IPS-20b (cell line): ENCODE results near the gene SMIM33.
A peak's percentile ranks its signal among the peaks of the same experiment; 100 is the strongest.
"Not testable (repeated sequence)": the region's sequence is repeated elsewhere in the genome, so short reads cannot be mapped to it uniquely, and the experiment has no call there.

Experiments used
- H3K27ac ChIP-seq: one replicate; pipeline ENCODE4 v1.5.1; 2013; ENCODE audit warnings: low read length
- H3K27me3 ChIP-seq: 2 replicates; pipeline ENCODE4 v1.6.1; 2013; ENCODE audit warnings: mild to moderate bottlenecking, low read length, inconsistent platforms; ENCODE audit not compliant: insufficient read depth
- H3K36me3 ChIP-seq: 2 replicates; pipeline ENCODE4 v1.6.1; 2013; ENCODE audit warnings: low read depth, mild to moderate bottlenecking, inconsistent platforms, low read length, moderate library complexity; ENCODE audit not compliant: insufficient read depth
- H3K4me1 ChIP-seq: 2 replicates; pipeline ENCODE4 v1.6.1; 2013; ENCODE audit warnings: mild to moderate bottlenecking, control low read depth, inconsistent platforms, low read length, moderate library complexity; ENCODE audit not compliant: insufficient read depth
- H3K4me3 ChIP-seq: 2 replicates; pipeline ENCODE4 v1.5.1; 2013; ENCODE audit warnings: mild to moderate bottlenecking, low read length, inconsistent platforms
- H3K9ac ChIP-seq: 2 replicates; pipeline ENCODE4 v1.6.1; 2013; ENCODE audit warnings: low read depth, mild to moderate bottlenecking, inconsistent platforms, low read length, moderate library complexity
- H3K9me3 ChIP-seq: 2 replicates; pipeline ENCODE4 v1.6.1; 2013; ENCODE audit warnings: mild to moderate bottlenecking, low read depth, low read length, inconsistent platforms; ENCODE audit not compliant: insufficient read depth

Gene SMIM33

GRCh38 chr5:139494832-139495231 is 24.0 kb downstream of the SMIM33 start:
- no peak overlapping the region for H3K4me3 ChIP-seq
- no peaks in the 10 kb centered on the region for H3K4me1 ChIP-seq
- no peaks in the 10 kb centered on the region for H3K36me3 ChIP-seq
- H3K27ac ChIP-seq, result no peak overlapping the region
- H3K9me3 ChIP-seq, result no peaks in the 10 kb centered on the region
- H3K27me3 ChIP-seq, result no peaks in the 10 kb centered on the region
- no peak overlapping the region for H3K9ac ChIP-seq

DNA sequence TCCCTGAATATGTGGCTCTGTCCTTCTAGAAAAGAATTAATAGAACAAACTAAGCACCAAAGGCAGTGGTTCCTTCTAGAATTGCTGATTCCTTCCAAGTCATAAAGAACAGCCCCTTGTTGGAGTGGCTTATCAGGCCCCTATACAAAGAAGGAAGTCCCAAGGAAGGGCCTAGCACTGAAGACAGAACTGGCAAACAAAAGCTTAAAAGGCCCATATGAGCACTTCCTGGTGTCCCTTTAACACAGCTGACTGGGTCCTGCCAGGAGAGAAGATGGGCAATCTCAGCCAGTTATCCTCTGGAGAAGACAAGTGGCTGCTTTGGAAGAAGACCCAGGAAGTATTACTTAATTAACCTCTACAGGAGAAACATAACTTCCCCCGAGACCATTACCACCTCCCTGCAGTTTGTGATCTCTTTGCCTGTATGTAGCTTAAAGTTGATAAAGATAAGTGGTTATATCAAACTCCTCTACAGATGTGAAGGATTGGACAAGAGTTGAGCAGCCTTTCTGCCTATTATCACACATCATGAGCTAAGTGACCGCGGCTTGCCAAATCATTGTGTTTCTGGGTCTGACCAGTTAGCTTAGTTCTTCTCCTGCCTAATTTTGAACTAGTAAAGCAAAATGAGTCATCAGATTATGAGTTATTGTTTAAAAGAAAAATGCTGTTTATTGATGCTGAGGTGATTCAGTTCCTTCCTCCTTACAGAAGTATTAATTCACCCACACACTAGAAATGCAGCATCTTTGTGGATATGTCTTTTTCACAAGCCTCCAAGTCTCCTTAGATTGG is 25.0 kb downstream of the SMIM33 start:
- Histone ChIP-seq H3K4me1 (no peaks in the 10 kb centered on the region), H3K9ac (no peak overlapping the region), H3K36me3 (no peaks in the 10 kb centered on the region), H3K27me3 (no peaks in the 10 kb centered on the region), H3K9me3 (no peaks in the 10 kb centered on the region), H3K27ac (no peak overlapping the region), H3K4me3 (no peak overlapping the region)

DNA sequence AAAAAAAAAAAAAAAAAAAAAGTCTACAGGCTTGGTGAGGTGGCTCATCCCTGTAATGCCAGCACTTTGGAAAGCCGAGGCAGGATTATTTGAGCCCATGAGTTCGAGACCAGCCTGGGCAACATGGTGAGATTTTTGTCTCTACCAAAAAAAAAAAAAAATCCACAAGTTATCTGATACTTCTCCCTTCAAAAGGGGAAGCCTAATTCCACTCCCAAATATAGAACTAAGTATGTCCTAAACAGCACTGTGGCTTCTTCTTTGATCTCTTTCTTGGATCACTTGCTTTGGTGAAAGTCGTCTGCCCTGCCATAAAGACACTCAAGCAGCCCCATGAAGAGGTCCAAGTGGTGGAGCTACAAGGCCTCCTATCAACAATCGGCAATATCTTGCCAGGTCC is 30.6 kb downstream of the SMIM33 start:
- no peaks in the 10 kb centered on the region for H3K36me3 ChIP-seq
- no peak overlapping the region for H3K4me3 ChIP-seq
- no peaks in the 10 kb centered on the region for H3K27me3 ChIP-seq
- H3K9me3 ChIP-seq, result peaks cover 4% of the 10 kb centered on the region
- no peak overlapping the region for H3K27ac ChIP-seq
- no peak overlapping the region for H3K9ac ChIP-seq
- H3K4me1 ChIP-seq, result peaks cover 10% of the 10 kb centered on the region; the same call in 1 of the 2 replicates

GRCh38 chr5:139503036-139503817 is 32.4 kb downstream of the SMIM33 start:
- H3K27me3 ChIP-seq, H3K4me1 ChIP-seq, H3K9me3 ChIP-seq, H3K36me3 ChIP-seq, H3K9ac ChIP-seq, H3K27ac ChIP-seq: not testable (repeated sequence)
- peak overlapping the region; percentile 66; the same call in 1 of the 2 replicates for H3K4me3 ChIP-seq

DNA sequence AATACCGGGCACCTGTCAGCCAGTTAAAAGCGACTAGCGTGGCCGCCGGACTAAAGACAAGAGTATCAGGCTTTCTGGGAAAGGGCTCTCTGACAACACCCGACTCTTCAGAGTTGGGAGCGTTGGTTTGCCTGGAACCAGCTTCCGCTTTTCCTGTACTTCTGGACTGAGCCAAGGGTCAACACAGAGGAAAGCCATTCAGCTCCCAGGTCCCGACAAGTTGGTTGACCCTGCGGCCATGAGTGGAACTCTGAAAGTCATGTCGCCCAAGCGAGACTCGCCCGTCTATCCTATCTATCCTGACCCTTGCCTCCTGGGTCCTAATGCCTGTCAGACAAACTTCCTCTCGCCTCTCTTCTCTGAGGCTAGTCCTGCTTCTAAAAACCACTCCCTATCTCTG is 33.1 kb downstream of the SMIM33 start:
- H3K36me3 ChIP-seq, H3K9ac ChIP-seq, H3K4me1 ChIP-seq, H3K27ac ChIP-seq, H3K27me3 ChIP-seq, H3K9me3 ChIP-seq: not testable (repeated sequence)
- H3K4me3 ChIP-seq, result peak overlapping the region; percentile 66; the same call in 1 of the 2 replicates

GRCh38 chr5:139504722-139505121 is 33.9 kb downstream of the SMIM33 start:
- H3K4me3 ChIP-seq, result peak overlapping the region; percentile 66; the same call in 1 of the 2 replicates
- not testable (repeated sequence) for H3K27me3 ChIP-seq, H3K27ac ChIP-seq, H3K36me3 ChIP-seq, H3K4me1 ChIP-seq, H3K9me3 ChIP-seq, H3K9ac ChIP-seq

- H3K27me3 ChIP-seq, result no peaks in the 10 kb centered on the region
- no peaks in the 10 kb centered on the region for H3K9me3 ChIP-seq
- no peaks in the 10 kb centered on the region; the same call in 1 of the 2 replicates for H3K4me1 ChIP-seq
- H3K36me3 ChIP-seq, result no peaks in the 10 kb centered on the region
- H3K4me3 ChIP-seq, result no peak overlapping the region
- H3K27ac ChIP-seq, result no peak overlapping the region
- H3K9ac ChIP-seq, result no peak overlapping the region
Measured at GRCh38 chr5:139512786-139513390, 42.1 kb downstream of the SMIM33 start.

DNA sequence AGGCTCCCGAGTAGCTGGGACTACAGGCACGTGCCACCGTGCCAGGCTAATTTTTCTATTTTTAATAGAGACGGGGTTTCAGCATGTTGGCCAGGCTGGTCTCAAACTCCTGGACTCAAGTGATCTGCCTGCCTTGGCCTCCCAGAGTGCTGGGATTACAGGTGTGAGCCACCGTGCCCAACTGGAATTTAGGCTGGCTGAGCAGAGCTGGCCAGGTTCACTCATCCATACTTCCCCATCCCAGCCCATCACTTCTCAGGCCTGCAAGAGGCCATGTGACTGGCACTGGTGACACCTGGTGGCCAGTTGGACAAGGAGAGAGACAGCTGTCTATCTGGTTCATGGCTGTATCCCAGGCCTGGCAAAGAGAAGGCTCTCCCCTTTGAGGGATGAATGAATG is 42.6 kb downstream of the SMIM33 start:
- H3K4me3 ChIP-seq, H3K27ac ChIP-seq, H3K9ac ChIP-seq, H3K36me3 ChIP-seq, H3K27me3 ChIP-seq, H3K9me3 ChIP-seq, H3K4me1 ChIP-seq: not testable (repeated sequence)

DNA sequence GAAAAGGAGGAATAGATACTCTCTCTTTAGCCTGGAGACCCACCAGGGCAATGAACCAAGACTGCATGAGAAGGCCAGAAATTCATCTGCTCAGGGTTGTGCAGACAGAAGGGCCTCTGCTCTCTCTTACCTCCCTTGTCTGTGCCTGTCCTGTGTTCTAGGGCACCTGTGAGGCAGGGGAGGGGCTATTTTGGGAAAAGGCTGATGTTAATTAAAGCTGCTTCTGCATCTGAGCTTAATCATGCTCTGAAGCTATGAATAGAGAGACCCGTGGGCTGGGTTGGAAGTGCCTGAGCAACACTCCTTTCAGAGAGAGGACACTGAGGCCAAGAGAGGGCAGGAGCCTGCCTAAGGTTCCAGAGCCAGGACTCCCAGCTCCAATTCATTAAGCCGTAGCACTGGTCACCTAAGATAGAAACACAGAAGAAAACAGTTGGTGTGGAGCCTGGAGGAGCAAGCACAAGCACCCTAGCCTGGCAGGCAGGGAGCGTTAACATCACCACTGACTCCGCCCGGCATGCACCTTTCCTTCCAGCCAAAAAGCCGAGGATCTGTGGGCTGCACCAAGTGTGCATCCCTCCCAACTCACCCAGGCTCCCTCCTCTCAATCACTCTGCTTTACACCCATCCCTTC is 43.2 kb downstream of the SMIM33 start:
- H3K27ac ChIP-seq, result no peak overlapping the region
- no peaks in the 10 kb centered on the region for H3K36me3 ChIP-seq
- H3K4me1 ChIP-seq, result peaks cover 3% of the 10 kb centered on the region; the same call in 1 of the 2 replicates
- no peak overlapping the region for H3K4me3 ChIP-seq
- no peaks in the 10 kb centered on the region for H3K27me3 ChIP-seq
- no peak overlapping the region for H3K9ac ChIP-seq
- H3K9me3 ChIP-seq, result no peaks in the 10 kb centered on the region

DNA sequence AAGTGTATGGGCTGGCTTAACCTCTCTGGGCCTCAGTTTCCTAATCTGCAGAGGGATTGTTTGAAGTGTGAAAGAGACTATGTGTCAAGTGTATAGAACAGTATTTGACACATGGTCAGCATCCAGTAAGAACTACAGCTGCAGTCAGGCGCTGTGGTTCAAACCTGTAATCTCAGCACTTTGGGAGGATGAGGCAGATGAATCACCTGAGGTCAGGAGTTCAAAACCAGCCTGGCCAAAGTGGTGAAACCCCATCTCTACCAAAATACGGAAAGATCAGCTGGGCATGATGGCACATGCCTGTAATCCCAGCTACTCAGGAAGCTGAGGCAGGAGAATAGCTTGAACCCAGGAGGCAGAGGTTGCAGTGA is 43.7 kb downstream of the SMIM33 start:
- Histone ChIP-seq H3K27ac (no peak overlapping the region), H3K4me1 (peaks cover 3% of the 10 kb centered on the region; the same call in 1 of the 2 replicates), H3K9me3 (no peaks in the 10 kb centered on the region), H3K27me3 (no peaks in the 10 kb centered on the region), H3K4me3 (no peak overlapping the region), H3K9ac (no peak overlapping the region), H3K36me3 (no peaks in the 10 kb centered on the region)

- Histone ChIP-seq H3K4me1 (peaks cover 3% of the 10 kb centered on the region; the same call in 1 of the 2 replicates), H3K9me3 (no peaks in the 10 kb centered on the region), H3K9ac (peak overlapping the region; percentile 74; the same call in 1 of the 2 replicates), H3K27ac (no peak overlapping the region), H3K4me3 (peak overlapping the region; percentile 71), H3K27me3 (no peaks in the 10 kb centered on the region), H3K36me3 (no peaks in the 10 kb centered on the region)
Measured at GRCh38 chr5:139517683-139518564, 47.1 kb downstream of the SMIM33 start.
